HG03439 (cell line): ENCODE data around the gene NFIC.
"Not testable (repeated sequence)": the region's sequence is repeated elsewhere in the genome, so short reads cannot be mapped to it uniquely, and the experiment has no call there.

Experiments used
- ATAC-seq: cut with Tn5 transposase; IDR thresholded peaks from one replicate; pipeline ENCODE4 v1.9.1; 2021; ENCODE audit warnings: mild to moderate bottlenecking, moderate library complexity; ENCODE audit not compliant: unreplicated experiment

The NFIC gene

DNA sequence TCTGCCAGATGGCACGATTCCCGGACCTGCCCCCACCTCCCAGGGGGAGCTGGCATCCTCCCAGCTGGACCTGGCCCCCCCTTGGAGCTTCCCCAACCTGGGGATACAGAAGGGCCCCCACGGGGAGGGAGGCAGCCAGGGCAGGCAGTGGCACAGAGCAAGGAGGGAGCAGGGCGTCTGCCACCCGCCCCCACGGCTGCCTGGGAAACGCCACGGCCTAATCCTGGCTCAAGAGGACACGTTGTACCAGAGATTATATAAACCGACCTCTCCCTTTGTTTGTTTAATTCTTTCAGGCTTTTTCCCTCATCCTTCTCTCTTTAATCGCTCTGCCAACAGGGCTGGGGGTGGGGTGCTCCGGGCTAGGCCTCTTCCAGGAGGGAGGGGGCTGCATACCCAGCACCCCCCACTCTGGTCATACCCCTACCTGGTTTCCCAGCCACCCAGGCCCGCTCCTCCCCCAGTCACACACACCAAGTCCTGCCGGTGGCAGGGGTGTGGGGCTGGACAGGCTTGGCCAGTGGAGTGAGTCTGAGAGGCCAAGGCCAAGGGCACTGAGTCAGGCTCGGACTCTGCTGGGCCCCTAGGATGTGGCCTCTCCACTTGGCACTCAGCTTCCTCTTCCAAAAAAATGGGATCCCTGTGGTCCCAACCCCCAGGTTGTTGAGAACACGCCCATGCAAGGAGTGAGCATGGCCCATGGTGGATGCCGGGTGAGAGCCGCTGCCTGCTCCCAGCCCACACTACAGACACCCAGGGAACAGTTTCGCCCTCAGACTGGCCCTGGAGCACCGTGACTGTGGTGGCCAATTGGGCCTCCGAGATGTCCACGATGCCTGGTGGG lies 29.5 kb upstream of the NFIC start:
- ATAC-seq, result no peak

DNA sequence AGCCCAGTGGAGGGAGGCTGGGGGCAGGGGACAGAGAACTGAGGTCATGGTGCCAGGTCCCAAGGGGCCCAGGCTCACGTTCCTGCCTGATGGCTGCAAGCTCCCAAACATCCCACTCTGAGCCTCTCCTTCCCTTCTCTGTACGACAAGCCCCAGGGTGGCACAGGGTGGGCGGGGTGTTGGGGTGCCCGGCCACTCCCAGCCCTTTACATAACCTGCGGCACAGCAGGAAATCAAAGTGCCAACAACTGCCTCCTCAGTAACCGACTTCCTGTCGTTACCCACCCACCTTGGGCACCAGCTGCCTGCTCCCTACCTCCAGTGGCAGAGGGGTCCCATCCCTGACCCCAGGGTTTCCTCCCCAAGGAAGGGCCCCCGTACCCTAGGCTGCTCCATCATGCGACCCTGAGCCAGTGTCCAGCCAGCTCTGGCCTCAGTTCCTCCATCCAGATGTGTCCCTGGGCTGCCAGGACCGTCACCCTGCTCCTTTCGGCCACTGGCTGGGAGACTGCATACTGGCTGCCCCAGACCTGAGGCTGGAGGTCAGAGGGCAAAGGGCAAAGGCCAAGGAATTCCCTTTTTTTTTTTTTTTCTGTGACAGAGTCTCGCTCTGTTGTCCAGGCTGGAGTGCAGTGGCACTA lies 27.7 kb upstream of the NFIC start:
- ATAC-seq, result no peak

DNA sequence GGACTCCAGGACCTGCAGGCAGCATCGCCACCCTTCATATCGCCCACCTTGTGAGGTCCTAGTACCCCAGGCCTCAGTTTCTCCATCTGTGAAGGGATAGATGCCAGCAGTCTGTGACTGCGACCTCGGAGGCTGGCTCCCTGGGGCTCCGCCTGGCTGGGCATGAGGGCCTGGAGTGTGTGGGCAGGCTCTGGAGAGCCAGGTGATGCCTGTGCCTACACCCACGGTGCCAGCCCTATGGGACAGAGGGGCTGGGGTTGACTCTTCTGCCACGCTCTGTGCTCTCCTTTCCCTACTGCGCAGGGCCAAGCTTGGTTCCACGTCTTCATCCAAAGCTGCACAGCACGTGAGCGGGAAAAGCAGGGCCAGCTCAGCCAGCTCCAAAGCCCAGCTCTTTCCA lies 26.0 kb upstream of the NFIC start:
- ATAC-seq, result no peak

DNA sequence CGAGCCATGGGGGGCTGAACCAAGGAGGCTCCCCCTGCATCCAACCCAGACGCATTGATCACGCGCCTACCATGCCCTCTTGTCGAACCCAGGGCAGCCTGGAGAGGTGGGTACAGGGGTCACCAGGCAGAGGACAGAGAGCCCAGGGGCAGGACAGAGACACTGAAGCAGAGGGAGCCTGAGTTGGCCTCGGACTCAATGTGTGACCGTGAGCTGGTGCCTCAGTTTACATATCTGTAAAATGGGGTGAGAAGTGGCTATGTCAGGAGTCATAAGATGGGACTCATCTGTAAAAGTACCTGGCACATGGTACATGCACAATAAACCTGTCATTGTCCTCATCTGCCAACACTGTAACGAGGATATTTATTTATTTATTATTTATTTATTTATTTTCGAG lies 24.1 kb upstream of the NFIC start:
- ATAC-seq, result no peak

DNA sequence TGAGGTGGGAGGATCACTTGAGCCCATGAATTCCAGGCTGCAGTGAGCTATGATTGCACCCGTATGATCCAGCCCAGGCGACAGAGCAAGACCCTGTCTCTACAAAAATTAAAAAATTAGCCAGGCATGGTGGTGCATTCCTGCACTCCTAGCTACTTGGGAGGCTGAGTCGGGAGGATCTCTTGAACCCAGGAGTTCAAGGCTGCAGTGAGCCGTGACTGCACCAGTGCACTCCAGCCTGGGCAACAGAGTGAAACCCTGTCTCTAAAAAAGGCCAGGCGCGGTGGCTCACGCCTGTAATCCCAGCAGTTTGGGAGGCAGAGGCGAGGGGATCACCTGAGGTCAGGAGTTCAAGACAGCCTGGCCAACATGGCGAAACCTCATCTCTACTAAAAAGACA lies 23.4 kb upstream of the NFIC start:
- ATAC-seq, result not testable (repeated sequence)

DNA sequence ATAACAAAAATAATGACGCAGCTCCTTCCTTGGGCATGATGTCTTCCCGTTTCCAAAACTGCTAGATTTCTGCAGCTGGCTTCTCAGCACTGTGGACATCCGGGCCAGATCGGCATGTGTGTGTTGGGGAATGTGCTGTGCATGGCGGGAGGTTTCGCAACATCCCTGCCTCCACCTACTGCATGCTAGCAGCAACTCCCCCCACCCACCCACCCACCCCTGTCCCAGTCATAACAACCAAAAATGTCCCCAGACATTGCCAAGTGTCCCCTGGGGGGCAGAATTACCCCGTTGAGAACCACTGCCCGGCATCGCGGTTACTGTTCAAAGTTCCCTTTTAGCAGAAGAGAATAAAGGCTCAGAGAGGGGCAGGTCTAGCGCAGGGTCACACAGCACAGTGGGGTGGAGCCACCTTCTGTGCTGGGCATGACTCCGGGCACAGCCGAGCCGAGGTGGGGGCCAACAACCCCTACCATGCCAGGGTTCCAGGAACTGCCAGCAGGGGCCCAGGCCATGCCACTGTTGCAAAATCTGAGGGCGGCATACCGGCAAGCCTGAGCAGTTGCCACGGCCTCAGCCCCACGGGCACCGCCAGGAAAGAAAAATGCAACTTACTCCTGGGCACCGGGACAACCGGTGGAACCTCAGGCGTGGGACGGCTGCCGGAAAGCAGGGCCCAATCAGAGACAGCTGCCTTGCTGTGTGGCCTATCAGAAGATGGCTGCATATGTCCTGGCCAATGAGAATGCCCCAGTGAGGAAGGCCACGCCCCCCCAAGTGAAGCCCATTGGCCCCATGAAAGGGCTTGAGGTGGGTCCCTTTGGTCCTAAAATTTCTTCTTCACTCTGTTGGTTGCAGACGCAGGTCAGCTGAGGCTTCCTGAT lies 22.5 kb upstream of the NFIC start:
- peak; percentile 63 for ATAC-seq

DNA sequence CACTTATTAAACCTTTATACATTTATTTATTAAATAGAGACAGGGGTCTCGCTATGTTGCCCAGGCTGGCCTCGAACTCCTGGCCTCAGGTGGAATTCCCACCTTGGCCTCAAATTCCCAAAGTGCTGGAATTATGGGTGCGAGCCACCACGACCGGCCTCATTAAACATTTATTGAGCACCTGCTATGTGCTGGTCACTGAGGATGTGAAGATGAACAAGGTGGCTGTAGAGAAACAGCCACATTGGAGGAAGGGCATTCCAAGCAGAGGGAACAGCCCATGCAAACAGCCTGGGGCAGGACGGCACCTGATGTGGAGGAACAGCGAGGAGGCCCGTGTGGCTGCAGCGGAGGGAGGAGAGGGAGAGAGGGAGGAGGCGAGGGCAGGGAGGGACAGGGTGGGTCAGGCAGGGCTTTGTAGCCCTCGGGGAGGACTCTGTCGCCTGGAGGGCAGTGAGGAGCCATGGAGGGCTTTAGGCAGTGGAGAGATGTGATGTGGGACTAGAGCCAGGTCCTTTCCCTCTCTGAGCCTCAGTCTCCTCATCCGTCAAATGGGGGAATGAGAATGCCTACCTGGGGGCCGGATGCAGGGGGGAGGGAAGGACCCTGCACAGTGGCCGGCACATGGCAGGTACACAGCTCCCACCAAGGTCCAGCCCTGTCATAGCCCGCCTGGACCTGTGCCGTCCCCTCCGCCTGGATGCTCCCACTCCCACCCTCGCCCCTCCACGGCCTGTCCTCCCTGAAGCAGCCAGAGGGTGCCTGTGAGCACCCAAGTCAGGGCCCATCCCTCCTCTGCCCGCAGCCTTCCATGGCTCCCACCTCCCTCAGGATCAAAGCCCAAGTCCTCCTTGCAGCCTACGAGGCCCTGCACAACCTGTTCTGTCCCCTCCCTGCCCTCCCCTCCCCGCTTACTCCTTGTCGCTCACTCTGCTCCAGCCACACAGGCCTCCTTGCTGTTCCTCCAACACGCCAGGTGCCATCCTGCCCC lies 21.5 kb upstream of the NFIC start:
- ATAC-seq, result no peak

DNA sequence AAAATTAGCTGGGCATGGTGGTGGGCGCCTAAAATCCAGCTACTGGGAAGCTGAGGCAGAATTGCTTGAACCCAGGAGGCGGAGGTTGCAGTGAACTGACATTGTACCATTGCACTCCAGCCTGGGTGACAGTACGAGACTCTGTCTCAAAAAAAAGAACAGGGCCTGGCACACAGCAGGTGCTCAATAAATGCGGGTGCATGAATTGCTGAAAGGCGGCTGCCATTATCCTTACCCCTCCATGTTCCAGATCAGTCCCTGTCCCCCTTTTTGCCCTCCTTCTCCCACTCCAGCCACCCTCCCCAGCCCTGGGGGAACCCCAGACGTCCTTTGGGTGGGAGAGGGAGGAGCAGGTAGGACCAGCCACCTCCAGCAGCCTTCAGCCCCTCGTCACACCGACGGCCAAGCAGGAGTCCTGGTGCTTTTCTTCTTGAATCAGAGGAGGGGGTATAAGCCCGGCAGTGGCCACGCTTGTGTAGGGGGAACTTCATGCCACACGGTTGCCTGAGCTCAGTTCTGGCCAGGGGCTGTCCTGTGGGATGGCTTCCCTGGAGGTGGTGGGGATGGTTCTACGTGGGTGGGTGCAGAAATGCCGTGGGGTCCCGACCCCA lies 20.4 kb upstream of the NFIC start:
- no peak for ATAC-seq

DNA sequence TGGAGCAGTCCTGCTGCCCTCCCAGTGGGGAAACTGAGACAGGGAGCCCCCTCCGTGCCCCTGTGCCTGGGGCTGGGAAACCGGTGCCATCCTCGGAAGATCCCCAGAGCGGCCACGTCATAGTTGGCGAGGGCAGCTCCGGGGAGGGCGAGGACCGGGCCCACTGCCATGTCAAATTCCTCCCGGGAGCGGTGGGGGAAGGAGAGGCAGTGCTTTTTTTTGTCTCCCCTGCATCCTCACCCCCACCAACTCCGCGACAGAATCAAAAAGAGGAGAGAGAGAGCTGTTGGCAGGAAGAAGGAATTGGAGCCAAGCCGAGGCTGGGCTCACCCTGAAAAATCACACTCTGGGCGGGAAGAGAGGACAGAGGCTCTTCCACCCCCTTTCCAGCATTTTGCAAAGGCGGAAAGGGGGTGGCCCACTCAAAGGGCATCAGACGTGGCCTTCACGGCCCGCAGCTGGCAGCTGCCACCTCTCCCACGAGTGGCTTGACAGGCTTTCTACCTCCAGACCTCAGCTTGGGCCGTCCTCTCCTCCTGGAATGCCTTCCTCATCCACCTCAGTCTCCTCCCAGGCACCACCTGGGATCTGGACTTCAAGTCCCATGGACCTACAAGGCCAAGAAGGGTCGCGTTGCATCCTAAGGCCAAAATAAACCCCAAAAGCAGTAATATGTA lies 19.6 kb upstream of the NFIC start:
- no peak for ATAC-seq

DNA sequence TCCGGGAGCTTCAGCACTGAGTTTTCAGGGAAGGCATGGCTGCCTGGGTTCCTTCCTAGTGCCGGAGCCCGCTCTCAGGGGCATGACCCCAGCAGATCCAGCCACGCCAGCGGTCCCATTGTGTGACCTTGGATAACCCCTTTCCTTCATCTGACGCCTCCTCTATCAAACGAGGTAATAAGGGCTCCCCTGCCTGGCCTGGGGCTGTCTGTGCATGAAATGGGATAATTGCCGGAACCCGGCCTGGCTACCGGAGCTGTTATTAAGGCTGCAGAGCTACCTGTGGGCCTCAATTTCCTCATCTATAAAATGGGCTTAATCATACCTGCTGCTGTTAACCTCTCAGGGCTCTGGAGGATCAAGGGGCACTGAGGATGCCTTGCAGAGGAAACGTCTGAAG lies 18.3 kb upstream of the NFIC start:
- no peak for ATAC-seq

DNA sequence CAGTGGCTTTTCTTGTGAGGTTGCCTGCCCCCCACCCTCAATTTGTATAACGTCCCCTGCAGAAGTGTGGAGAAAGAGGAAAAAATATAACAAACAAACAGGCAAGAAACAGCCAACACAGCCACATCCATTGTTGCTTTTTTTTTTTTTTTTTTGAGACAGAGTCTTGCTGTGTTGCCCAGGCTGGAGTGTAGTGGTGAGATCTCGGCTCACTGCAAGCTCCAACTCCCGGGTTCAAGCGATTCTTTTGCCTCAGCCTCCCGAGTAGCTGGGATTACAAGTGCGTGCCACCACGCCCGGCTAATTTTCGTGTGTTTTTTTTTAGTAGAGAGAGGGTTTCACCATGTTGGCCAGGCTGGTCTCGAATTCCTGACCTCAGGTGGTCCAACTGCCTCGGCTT lies 17.9 kb upstream of the NFIC start:
- not testable (repeated sequence) for ATAC-seq

DNA sequence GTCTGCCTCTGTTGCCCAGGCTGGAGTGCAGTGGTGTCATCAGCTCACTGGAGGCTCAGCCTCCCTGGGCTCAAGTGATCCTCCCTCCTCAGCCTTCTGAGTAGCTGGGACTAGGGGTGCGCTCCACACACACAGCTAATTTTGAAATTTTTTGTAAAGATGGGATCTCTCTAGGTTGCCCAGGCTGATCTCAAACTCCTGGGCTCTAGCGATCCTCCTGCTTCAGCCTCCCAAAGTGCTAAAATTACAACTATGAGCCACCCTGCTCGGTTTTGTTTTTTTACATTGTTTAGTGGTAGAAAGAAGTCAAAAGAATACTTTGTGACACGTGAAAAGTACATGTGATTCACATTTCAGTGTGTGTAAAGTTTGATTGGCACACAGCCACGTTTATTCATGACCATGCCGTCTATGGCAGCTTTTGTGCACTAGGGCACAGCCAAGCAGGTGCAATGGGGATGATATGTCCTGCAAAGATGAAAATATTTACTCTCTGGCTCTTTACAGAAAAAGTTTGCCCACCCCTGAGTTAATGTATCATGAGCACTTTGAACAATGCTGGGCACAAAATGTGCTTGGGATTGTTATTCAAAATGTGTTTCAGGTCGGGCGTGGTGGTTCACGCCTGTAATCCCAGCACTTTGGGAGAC lies 16.2 kb upstream of the NFIC start:
- ATAC-seq, result no peak

DNA sequence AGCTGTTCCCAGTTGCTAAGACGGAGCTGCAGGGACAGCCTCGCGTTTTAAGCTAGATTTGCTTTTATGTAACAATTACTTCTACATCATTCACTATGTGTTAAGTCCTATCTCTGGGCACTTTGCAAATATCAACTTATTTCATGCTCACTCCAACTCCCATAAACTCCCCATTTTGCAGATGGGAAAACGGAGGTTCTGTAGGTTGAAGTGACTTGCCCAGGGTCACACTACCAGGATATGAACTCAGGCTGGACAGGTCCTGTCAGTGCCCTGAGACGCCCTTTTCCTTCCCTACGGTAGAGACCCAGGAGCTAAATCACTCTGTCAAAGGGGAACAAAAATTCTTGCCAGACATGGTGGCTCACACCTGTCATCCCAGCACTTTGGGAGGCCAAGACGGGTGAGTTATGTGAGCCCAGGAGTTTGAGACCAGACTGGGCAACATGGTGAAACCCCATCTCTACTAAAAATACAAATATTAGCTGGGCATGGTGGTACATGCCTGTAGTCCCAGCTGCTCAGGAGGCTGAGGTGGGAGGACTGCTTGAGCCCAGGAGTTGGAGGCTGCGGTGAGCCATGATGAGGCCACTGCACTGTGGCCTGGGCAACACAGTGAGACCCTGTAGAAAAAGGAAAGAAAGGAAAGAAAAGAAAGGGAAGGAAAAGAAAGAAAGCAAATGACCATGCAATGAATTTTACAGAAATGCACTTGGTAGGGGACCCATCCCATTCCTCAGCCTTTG lies 14.5 kb upstream of the NFIC start:
- no peak for ATAC-seq

DNA sequence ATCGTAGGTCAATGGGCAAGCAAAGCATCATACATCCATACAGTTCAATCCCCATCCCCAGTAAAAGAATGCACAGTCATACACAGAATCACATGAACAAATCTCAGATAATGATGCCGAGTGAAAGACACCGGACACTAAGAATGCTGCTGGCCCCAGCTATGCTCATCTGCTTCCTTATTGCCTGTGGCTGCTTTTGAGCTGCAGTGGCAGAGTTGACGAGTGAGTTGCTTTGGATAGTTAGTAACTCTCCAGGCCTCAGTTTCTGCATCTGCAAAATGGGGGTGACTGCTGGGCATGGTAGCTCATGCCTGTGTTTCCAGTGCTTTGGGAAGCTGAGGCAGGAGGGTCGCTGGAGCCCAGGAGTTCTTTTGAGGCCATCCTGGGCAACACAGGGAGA lies 12.9 kb upstream of the NFIC start:
- ATAC-seq, result no peak

DNA sequence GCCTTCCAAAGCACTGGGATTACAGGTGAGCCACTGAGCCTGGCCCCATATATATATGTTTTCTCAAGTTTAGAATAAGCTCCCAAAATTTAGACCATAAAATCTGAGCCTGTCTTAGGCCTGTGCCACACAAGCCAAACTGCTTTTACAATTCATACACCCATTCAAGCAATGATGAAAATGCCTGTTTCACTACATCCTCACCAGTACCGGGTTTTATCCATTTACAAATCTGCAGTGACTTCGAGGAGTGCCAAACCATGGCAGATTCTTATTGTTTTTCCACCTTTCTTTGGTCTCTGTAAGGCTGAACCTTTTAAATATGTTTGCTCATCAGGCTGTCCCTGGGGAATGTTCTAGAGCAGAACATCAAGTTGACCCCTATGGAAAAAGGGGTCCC lies 9.6 kb upstream of the NFIC start:
- no peak for ATAC-seq

DNA sequence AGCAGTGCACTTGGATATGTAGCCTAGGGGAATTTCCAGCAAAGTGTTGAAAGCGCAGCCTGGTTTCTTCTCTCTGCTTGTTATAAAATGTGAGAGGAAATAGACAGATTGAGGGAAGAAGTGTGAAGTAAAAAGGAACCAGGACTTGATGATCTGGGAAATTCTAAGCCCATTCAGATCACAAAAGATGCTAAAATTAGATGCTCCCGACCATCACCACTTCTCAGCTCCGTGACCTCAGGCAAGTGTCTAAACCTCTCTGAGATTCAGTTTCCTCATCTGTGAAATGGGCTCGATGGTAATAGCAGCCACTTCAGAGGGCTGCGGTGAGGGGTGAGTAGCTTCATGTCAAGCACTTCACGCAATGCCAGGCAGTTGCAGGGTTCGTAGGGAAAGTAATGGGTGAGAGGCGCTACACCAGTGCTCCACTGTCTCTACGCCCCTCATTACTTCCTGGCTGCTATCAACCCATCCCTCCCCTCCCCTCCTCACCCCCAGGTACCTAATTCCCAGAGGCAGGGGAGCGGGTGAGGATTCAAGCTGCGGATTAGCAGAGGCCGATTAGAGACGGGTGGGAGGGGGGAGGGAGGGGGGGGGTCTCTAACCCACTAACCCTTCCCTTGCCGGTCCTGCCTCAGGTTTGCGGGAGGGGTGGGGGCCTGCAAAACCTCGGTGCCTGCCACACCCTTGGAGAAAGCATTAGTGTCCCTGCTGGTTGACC lies 9.0 kb upstream of the NFIC start:
- ATAC-seq, result no peak

DNA sequence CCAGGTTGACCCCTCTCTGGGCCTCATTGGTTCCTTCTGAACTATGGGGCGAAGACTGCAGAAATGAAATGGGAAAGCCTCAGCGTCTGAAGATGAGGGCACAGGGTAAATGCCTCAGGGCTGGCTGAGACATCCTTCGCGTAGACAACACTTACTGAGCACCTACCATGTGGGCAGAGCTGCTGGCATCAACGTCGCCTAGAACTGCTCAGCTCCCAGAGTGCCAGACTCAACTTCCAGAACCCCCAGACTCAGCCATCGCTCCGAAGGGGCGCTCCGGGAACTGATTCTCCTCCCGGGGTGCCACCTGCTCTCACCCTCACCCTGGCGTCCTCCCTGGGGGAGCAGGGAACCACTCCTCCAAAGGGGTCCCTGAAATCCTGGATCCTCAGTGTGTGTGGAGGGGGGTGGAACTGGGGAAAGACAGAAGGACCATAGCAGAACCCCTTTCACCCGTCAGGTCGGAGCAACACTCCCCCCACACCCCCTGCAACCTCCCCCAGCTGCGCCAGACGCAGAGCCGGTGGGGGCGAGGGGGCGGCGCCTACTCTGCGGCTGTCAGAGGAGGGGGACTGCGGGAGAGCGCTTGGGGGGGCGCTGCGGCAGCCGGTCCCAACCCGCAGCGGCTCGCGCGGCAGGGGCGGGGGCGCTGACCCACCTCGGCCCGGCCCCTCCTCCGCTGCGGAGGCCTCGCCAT lies 8.2 kb upstream of the NFIC start:
- ATAC-seq, result no peak
